Thyroid gland (tissue), 4 donors: ENCODE measurements around the gene METTL25. TPM values are rescaled to one million over a fixed set of nuclear protein-coding genes. Genes with fewer than 3 reads are reported as not detected.
A peak's percentile ranks its signal among the peaks of the same experiment; 100 is the strongest.

Source experiments
- DNase-seq, 2 donors: peaks; one replicate each; pipeline ENCODE4 v3.0.0-alpha.2; 2019
- H3K27ac ChIP-seq, 3 donors: fragments of 200-600 bp; sonication (generic); 1 replicate in 2 of 3; 2 replicates in 1 of 3; pipeline ENCODE4 v1.5.1; 2016 to 2019; ENCODE audit warnings: mild to moderate bottlenecking in 1 of 3, moderate library complexity in 1 of 3
- H3K27me3 ChIP-seq: fragments of 200-600 bp; sonication (generic); one replicate; pipeline ENCODE4 v1.5.1; 2019
- H3K36me3 ChIP-seq, 2 donors: fragments of 200-600 bp; sonication (generic); one replicate each; pipeline ENCODE4 v1.5.1; 2016 to 2019
- H3K4me1 ChIP-seq, 2 donors: fragments of 200-600 bp; sonication (generic); one replicate each; pipeline ENCODE4 v1.5.1; 2017 to 2019
- H3K4me3 ChIP-seq, 3 donors: fragments of 200-600 bp; sonication (generic); replicated peaks in 1 of 3; 1 replicate in 2 of 3; 2 replicates in 1 of 3; pipeline ENCODE4 v1.5.1; 2016; ENCODE audit warnings: mild to moderate bottlenecking in 1 of 3
- H3K9me3 ChIP-seq: fragments of 200-600 bp; sonication (generic); one replicate; pipeline ENCODE4 v1.5.1; 2017
- POLR2A ChIP-seq, 2 donors: fragments of 450-650 bp; IDR thresholded peaks; one replicate each; pipeline ENCODE4 v1.6.1; 2017; ENCODE audit warnings: antibody characterized with exemption in 2 of 2, mild to moderate bottlenecking in 2 of 2, moderate library complexity in 1 of 2
- WGBS, 2 donors: methylation state at CpG; one replicate each; pipeline ENCODE4 v1.1.5; 2017; 5-methylcytosine and 5-hydroxymethylcytosine counted together
- intact Hi-C: fragments of 100-400 bp; cut with DNase I; formaldehyde crosslinking; loops from one replicate; pipeline ENCODE4 v1.15.1; 2023
- total RNA-seq, 4 donors: library from RNA; depleted of rRNA; stranded (reverse); fragments of >200 nt; gene quantifications; one replicate each; pipeline ENCODE4 v1.2.3, GENCODE V29; 2016
- TF ChIP-seq, protein P1 (sequence below), 6 experiments: fragments of 200-600 bp in 3 of 6; fragments of 450-650 bp in 3 of 6; sonication (generic) in 3 of 6; IDR thresholded peaks; one replicate each; pipeline ENCODE4 v1.5.1; 2016 to 2019; ENCODE audit warnings: antibody characterized with exemption in 6 of 6, mild to moderate bottlenecking in 2 of 6, inconsistent platforms in 1 of 6, moderate library complexity in 1 of 6

Gene METTL25
- total RNA-seq, 4 donors from 2014 or later: 40.2 to 58.4 (median 49.3) TPM

DNA sequence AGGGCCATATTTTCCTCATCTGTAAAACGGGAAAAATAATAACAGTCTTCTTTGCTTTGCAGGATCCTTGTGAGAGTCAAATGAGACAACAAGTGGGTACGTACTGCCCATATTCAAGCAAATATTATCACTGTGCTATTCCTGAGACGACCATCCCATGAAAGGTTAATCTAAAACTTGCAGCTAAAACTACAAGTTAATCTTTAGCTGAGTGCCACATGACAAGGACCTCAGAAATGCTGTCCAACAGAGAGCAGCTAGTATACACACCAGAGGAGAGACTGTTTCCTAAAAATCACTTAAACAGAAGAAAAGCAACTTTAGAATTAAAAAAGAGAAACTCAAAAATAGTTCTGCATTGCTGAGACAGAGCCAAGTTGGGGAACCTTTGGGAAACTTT, 165.7 kb downstream of the METTL25 start:
- no peak overlapping the region for H3K4me3 ChIP-seq
- H3K27ac ChIP-seq: no peak overlapping the region
- WGBS, 2 donors: 42 to 54% methylated on average over 3 of the region's 3 CpGs
- no peak for TF ChIP-seq POLR2A (IDR thresholded peaks at IDR 0.05)
- no peak for DNase-seq
- H3K4me1 ChIP-seq: peaks cover 0 to 3% of the 10 kb centered on the region in 2 donors
- intact Hi-C loops: no loop called here
- H3K36me3 ChIP-seq: no peaks in the 10 kb centered on the region
- no peaks in the 10 kb centered on the region for H3K27me3 ChIP-seq
- H3K9me3 ChIP-seq: no peaks in the 10 kb centered on the region

DNA sequence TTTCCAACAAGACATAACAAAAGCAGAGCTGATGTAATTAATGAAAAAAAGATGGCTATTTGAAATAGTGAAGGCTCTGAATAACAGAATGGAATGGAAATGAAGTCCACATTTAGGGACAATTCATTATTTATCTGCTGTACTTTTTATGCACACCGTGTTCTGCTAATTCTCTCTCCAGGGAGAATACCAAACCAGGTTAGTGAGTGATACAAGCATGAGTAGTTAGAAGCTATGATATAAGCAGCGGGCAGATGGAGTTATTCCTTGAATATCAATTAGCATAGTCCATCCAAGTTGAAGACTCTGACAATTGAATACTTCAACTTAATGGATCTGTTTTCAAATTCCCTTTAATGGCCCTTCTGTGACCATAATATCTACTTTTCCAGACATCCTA, 166.3 kb downstream of the METTL25 start:
- peaks cover 0 to 3% of the 10 kb centered on the region in 2 donors for H3K4me1 ChIP-seq
- H3K27ac ChIP-seq: no peak overlapping the region
- DNase-seq: no peak
- intact Hi-C loops: no loop called here
- TF ChIP-seq POLR2A (IDR thresholded peaks at IDR 0.05): no peak
- TF ChIP-seq, protein P1, sequence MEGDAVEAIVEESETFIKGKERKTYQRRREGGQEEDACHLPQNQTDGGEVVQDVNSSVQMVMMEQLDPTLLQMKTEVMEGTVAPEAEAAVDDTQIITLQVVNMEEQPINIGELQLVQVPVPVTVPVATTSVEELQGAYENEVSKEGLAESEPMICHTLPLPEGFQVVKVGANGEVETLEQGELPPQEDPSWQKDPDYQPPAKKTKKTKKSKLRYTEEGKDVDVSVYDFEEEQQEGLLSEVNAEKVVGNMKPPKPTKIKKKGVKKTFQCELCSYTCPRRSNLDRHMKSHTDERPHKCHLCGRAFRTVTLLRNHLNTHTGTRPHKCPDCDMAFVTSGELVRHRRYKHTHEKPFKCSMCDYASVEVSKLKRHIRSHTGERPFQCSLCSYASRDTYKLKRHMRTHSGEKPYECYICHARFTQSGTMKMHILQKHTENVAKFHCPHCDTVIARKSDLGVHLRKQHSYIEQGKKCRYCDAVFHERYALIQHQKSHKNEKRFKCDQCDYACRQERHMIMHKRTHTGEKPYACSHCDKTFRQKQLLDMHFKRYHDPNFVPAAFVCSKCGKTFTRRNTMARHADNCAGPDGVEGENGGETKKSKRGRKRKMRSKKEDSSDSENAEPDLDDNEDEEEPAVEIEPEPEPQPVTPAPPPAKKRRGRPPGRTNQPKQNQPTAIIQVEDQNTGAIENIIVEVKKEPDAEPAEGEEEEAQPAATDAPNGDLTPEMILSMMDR (IDR thresholded peaks at IDR 0.05): no peak
- 69 to 75% methylated on average over 2 of the region's 2 CpGs for WGBS, 2 donors
- no peaks in the 10 kb centered on the region for H3K27me3 ChIP-seq
- H3K4me3 ChIP-seq: no peak overlapping the region
- no peaks in the 10 kb centered on the region for H3K9me3 ChIP-seq
- H3K36me3 ChIP-seq: no peaks in the 10 kb centered on the region

DNA sequence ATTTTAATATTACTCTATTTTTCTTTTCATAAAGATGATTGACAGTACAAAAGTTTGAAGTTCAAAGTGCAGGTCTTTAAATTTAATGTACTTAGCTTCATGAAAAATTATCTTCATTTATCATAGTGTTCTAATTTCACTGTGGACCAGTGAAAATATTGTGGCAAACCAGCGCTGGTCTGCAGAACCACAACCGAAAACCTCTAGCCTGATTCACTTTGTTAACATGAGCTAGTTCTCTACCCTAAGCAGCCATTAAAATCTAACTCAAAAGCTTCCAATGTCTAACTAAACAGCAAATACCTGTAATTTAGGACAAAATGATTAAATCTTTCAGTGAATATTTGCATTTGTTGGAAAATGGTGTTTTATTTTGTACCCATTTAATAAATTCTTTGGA, 167.3 kb downstream of the METTL25 start:
- no peak for DNase-seq
- WGBS, 2 donors: 96 to 97% methylated on average over 2 of the region's 2 CpGs
- peaks cover 0 to 3% of the 10 kb centered on the region in 2 donors for H3K4me1 ChIP-seq
- H3K27ac ChIP-seq: no peak overlapping the region
- intact Hi-C loops: no loop called here
- H3K9me3 ChIP-seq: no peaks in the 10 kb centered on the region
- no peaks in the 10 kb centered on the region for H3K36me3 ChIP-seq
- no peaks in the 10 kb centered on the region for H3K27me3 ChIP-seq
- TF ChIP-seq, protein P1 (IDR thresholded peaks at IDR 0.05): no peak
- no peak for TF ChIP-seq POLR2A (IDR thresholded peaks at IDR 0.05)
- H3K4me3 ChIP-seq: no peak overlapping the region

DNA sequence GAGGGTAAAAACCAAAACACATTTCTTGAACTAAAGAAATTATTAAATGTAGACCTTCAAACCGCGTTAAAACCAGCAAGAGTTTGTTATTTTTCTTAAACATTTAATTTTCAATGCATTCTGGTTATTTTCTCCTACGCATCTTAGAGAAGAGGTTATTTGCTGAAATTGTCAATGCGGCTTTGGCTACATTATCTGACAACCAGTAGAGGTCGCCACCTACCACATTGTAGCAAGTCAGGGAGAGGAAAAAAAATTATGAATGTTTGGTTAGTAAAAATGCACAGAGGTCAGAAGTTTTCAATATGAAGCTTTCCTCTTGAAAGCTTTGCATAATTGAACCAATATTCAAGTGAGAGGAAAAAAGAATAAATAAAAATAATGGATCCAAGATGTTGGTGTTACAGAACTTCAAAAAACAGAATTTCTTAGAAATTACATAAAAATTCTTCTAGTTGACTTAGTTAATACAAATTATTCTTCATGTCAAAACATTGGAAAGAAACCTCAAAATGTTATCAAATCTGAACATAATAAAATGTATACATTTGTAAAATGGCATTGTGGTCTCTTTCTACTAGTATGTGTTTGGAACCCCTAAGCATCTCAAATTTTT, 168.9 kb downstream of the METTL25 start:
- WGBS, 2 donors: 10 to 12% methylated on average over 5 of the region's 5 CpGs
- peaks cover 0 to 3% of the 10 kb centered on the region in 2 donors for H3K4me1 ChIP-seq
- DNase-seq: peak; percentile 22 to 24
- H3K4me3 ChIP-seq: no peak overlapping the region
- TF ChIP-seq, protein P1 (IDR thresholded peaks at IDR 0.05): peak; percentile 63 to 89 (median 72)
- no peak for TF ChIP-seq POLR2A (IDR thresholded peaks at IDR 0.05)
- no peaks in the 10 kb centered on the region for H3K36me3 ChIP-seq
- no peaks in the 10 kb centered on the region for H3K9me3 ChIP-seq
- no peak overlapping the region for H3K27ac ChIP-seq
- intact Hi-C loops: no loop called here
- no peaks in the 10 kb centered on the region for H3K27me3 ChIP-seq

Other genes starting within 250 kb of the METTL25 start
- gene CCDC59, start 142 bp upstream of the METTL25 start, total RNA-seq: 10 to 100 TPM; 37.2 to 91.8 (median 65.2) TPM